Suppressor macrophage (primary cell): ENCODE measurements around the gene ARHGEF38.

Source experiments
- DNase-seq, 4 experiments: peaks; one replicate each; pipeline ENCODE4 v3.0.0-alpha.2; 2020 to 2022

The ARHGEF38 gene

DNA sequence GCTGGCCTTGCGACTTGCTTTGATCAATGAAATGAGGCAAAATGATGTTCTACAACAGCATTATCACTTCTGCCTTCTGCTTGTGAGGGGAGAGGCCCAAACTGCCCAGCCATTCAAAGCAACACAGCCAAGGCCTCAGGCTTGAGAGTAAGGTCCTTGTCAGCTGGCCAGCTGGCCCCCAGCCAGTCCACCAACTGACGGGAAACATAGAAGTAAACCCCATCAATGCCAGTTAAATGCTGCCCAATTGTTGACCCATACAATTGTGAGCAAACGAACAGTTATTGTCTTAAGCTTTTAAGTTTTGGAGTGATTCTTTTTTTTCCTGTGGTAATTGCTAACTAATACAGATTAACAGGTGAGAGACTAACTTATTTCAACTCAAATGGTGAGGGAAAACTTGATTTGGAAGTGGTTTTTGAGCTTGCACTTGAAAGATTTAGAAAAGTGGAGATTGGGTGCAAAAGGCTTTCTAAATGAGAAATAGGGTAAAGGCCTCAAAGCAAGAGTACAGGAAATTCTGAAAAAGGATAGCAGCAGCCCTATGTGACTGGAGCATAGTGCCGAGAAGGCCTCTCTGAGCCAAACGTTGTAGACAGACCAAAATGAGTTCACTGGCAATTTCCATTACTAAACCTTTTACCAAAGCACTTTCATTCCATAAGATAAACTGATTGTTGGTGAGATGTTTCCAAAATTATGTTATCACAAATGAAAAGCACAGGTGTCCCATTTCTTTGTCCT lies 66.9 kb downstream of the ARHGEF38 start:
- no peak for DNase-seq

DNA sequence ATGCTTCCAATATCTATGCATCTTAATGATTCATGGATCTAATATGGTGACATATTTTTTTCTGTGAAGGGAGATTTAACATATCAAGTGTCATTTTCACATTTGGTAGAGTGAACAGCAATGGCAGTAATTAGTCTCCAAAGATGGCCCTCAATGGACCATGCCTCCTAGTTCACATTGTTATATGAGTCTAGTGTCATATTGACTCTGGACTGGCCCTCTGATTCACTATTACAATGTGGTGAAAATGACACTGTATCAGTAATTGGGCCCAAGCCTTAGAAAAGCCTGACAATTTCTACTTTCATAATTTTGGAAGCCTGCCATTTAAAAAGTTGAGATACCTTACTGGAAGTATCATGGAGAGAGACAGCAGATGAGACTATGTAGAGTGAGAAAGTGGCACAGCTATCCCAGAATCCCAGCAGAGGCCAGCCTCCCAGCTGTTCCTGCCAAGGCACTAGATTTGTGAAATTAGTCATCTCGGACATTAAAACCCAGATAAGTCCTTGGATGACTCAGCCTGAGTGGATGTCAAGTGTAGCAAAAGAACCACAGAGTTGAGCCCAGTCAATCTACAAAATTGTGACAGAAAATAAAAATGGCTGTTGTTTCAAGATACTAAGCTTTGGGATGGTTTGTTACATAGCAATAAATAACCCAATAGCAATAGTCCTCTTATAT lies 68.4 kb downstream of the ARHGEF38 start:
- DNase-seq = no peak

- DNase-seq = peak in 1 of 4 experiments; percentile 4
Observed at GRCh38 chr4:105622269-105622668, 69.8 kb downstream of the ARHGEF38 start.

DNA sequence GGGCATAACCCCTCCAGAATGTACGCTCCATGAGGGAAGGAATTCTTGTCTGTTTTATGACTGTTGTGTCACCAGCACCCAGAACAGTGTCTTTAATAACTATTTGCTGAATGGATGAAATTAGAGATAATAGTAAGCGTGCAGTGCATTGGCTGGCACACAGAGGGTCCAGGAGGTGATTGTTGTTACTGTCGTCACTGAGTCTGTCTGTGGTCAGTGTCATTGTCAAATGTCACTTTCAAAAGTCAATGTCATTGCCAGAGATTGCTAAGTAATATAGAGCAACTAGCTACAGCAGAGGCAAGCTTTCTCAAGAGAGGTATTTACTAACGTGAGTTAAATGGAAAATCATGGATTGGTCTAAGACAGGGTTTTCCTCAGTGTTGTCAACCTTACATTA lies 70.7 kb downstream of the ARHGEF38 start:
- DNase-seq = no peak

DNA sequence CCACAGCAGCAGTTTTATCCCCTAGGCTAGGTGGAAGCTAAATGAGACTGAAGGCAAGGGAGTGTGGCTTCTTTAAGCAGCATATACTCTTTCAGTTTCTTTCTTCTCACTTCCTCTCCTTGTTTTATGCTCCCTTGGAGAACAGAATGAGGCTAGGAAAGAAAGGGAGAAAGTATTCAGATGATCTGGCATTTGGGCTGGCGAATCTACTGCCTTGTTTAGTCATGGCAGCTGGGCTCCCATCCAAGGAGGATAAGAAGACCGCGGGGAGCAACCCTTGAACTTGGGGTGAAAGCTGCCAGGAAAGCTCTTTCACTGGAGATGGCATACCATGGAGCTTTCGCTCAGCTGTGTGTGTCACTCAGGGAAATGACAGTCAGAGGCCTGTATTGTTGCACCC lies 72.1 kb downstream of the ARHGEF38 start:
- DNase-seq = peak in 2 of 4 experiments; percentile 7 to 14

GRCh38 chr4:105625214-105625613 lies 72.8 kb downstream of the ARHGEF38 start:
- no peak for DNase-seq

DNA sequence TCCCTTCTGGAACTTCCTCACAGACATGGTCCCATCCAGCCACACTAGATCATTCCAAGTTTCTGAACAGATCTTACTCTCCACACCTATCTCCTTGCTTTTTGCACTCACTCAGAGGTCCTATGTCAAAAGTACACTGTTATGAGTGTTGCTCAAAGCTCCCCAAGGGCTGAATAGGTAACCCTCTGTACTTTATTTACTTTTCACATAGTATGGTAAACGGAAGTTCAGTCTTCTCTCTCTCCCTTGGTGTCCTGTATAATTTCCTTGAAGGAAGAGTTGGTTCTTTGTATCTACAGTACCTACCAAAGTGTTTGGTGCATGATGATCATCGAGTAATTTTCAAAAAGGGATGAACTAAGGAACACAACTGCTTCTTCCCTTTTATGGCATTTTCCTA lies 74.4 kb downstream of the ARHGEF38 start:
- DNase-seq = no peak

DNA sequence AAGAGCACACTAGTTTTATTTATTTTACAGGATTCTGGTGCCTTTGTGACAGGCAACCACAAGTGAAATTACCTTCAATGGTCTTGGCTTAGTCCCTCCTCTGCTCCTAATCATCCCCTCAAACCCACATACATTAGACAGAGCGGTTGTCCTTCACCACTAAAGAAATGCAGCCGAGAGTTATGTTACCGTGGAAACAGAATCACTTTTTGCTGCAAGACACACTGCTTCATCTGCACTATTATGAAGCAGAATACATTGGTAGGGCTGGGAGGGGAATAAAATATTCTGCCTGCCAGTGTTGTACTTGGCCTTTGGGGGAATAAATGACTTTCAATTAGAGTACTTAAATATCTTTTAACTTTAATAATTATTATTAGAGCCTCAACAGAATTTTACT lies 75.2 kb downstream of the ARHGEF38 start:
- DNase-seq = no peak

GRCh38 chr4:105630670-105631655 lies 78.5 kb downstream of the ARHGEF38 start:
- no peak for DNase-seq

GRCh38 chr4:105631818-105632400 lies 79.5 kb downstream of the ARHGEF38 start:
- peak in 1 of 4 experiments; percentile 38 for DNase-seq

- no peak for DNase-seq
Observed at GRCh38 chr4:105632599-105632998, 80.2 kb downstream of the ARHGEF38 start.

DNA sequence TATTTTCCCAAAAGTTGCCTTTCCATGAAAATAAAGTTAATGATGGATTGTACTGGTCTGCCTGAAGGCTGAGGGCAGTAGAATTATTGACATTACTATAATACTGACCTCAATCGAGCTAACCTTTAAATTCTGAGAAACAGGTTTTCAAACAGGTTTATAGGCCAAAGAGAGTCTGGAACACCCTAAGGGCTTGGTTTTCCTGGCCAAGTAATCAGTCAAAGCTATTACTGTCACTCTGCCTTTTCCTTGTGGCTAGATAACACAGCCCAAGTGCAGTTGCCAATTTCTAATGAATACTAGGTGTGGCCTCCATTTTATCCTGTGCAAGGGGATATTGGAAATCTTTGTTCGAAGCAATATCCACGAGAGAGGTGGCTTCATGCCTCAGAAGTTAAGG lies 80.8 kb downstream of the ARHGEF38 start:
- DNase-seq = no peak

DNA sequence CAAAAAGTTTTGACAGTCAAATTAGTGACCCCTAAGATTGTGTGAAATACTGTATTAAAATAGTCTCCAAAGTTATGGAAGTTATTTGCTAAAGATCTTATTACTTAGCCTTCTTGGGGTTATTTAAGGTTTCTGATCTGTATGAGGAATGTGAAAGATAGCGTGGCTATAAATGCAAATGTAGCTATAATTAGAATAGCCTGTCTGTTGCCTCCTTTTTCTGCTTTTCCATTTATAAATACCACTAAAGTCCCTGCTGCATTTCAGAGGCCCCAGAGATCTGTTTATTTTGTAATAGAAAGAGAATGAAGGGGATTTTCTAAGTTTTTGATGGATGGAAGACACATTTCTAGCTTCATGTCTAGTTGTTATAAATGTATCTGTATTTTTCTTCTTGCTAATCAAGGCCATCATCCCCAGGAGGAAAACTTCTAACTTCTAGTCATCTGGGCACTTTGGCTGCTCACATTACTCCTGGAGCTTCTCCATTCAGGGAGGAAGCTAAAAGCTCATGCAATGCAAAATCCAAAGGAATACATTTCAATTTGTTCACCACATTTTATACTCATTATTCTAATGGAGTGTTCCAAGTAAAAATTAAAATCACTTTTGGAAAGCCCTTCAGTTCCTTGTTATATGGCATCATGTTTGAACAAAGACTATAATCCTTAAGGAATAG lies 82.1 kb downstream of the ARHGEF38 start:
- DNase-seq = peak in 1 of 4 experiments; percentile 19

- peak; percentile 81 to 95 (median 87) for DNase-seq
Observed at GRCh38 chr4:105637408-105638176, 85.2 kb downstream of the ARHGEF38 start.

GRCh38 chr4:105641845-105642244 lies 89.4 kb downstream of the ARHGEF38 start:
- no peak for DNase-seq

GRCh38 chr4:105644257-105644656 lies 91.8 kb downstream of the ARHGEF38 start:
- DNase-seq = no peak

- peak in 3 of 4 experiments; percentile 4 to 27 (median 6) for DNase-seq
Observed at GRCh38 chr4:105645440-105645839, 93.0 kb downstream of the ARHGEF38 start.

- no peak for DNase-seq
Observed at GRCh38 chr4:105650190-105650589, 97.8 kb downstream of the ARHGEF38 start.

DNA sequence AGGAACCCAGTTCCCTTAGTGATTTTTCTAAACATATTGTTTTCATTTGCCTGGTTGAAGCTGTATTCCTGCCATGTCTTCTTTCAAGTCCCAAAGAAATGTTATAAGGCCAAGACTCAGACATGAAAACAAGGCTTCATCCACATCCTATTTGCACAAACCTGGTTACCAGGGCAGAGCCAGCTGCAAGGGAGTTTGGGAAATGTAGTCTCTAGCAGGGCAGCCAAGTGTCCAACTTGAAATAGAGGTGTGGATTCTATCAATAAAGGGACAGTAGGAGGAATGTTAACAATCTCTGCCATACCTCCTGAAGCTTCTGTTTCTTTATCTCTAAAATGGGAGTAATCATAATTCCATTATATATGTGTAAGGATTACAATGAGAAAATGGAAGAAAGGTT lies 99.5 kb downstream of the ARHGEF38 start:
- no peak for DNase-seq

- no peak for DNase-seq
Observed at GRCh38 chr4:105652286-105652888, 100.0 kb downstream of the ARHGEF38 start.
